GM12891 (cell line): ENCODE results near the gene ZDHHC12.

Experiments used
- DNase-seq: peaks from one replicate; pipeline ENCODE4 v3.0.0; 2011; ENCODE audit warnings: low spot score; ENCODE audit not compliant: insufficient read length
- FAIRE-seq: peaks from 2 replicates; lab custom pipeline; 2011; peaks lifted over from hg19 to GRCh38; lab: Jason Lieb, UNC
- PAX5 ChIP-seq: IDR thresholded peaks from 2 replicates; pipeline ENCODE4 v1.6.1; 2011; ENCODE audit warnings: low read length, moderate library complexity, mild to moderate bottlenecking; ENCODE audit not compliant: insufficient read depth, severe bottlenecking
- POLR2A ChIP-seq: IDR thresholded peaks from 2 replicates; pipeline ENCODE4 v1.6.1; 2011; ENCODE audit warnings: low read depth, low read length, control low read depth
- POLR2AphosphoS5 ChIP-seq: IDR thresholded peaks from 2 replicates; pipeline ENCODE4 v1.6.1; 2011; ENCODE audit warnings: low read depth, low read length, control low read depth
- POU2F2 ChIP-seq: IDR thresholded peaks from 2 replicates; pipeline ENCODE4 v1.6.1; 2011; ENCODE audit warnings: low read depth, mild to moderate bottlenecking, control low read depth, low read length, moderate library complexity
- SPI1 ChIP-seq: IDR thresholded peaks from 2 replicates; pipeline ENCODE4 v1.6.1; 2011; ENCODE audit warnings: low read depth, low read length, control low read depth
- TAF1 ChIP-seq: IDR thresholded peaks from 2 replicates; pipeline ENCODE4 v1.6.1; 2011; ENCODE audit warnings: low read depth, low read length, control low read depth

The ZDHHC12 gene

DNA sequence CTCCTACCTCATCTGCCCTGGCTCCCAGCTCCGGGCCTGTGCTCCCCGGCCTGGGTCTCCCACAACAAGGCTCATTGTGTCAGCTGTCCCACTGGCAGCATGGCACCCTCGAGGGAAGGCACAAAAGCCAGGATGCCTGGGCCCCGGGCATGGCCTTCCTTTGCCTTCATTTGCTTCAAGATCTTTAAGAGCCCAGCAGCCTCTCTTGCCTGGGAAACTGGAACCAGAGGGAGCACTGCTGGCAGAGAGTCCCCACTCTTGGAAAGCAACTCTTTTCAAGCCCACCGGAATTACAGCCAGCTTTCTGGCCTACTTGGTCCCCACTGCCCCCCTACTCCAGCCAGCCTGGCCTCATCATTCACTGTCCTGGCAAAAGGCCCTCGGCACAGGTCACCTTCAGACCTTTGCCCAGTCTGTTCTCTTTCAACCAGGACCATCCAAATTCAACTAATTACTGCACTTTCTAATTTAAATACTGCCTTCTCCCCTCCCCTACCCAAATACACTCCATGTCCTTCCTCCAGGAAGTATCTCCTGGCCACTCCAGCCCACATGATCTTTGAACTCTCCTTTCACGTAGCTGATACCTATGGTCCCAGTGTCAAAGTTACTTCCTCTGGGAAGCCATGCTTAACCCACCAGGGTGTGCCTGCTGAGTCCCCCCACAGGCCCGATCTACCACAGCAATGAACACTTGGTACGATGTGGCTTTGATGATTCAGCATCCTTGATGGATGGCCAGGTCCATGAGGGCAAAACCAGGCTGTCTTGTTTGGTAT, 38.9 kb upstream of the ZDHHC12 start:
- TF ChIP-seq POU2F2 (no peak), POLR2A (no peak), SPI1 (no peak), PAX5 (no peak), POLR2AphosphoS5 (no peak), TAF1 (no peak)
- no peak for FAIRE-seq

GRCh38 chr9:128757602-128758001, 33.7 kb upstream of the ZDHHC12 start:
- TF ChIP-seq PAX5 (no peak), TAF1 (no peak), POLR2A (no peak), POLR2AphosphoS5 (no peak), POU2F2 (no peak), SPI1 (no peak)
- FAIRE-seq (no peak), DNase-seq (no peak)

More for the DNA sequence above, 38.9 kb upstream of the ZDHHC12 start:
- DNase-seq = no peak

- FAIRE-seq (no peak), DNase-seq (no peak)
- no peak for TF ChIP-seq SPI1
- TF ChIP-seq TAF1 = no peak
- no peak for TF ChIP-seq PAX5
- TF ChIP-seq POU2F2 = no peak
- no peak for TF ChIP-seq POLR2AphosphoS5
- TF ChIP-seq POLR2A = no peak
Measured at GRCh38 chr9:128753627-128754026, 29.7 kb upstream of the ZDHHC12 start.

DNA sequence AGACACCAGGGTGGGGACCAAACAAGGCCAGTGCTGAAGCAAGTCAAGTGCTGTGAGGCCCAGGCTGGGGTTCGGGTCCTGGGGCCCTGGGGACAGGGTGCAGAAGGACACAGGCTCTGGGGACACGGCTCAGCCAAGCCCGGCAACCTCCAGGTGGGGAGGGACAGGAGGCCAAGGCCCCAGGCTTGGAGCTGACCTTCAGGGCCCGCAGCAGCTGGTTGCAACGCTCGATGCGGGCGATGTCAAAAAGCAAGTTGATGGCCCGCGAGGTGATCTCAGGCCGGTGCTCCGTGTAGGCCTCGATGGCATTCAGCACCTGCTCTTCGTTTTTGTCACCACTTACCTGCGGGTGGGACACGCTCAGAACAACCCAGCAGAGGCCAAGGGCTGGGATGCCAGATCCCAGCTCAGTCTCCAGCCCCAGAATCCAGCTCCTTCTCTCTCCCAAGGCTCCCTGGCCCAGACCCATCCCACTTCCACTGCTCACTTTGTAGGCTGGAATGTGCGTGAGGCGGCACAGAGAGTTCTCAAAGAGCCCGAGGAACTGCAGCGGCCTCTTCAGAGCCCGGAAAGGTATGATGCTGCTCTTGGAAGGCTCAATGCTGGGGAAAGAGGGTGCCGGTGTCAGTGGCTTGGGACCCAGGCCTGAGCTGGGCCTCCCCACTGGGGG, 27.1 kb upstream of the ZDHHC12 start:
- DNase-seq (no peak), FAIRE-seq (no peak)
- no peak for TF ChIP-seq SPI1
- TF ChIP-seq POLR2AphosphoS5 = no peak
- TF ChIP-seq POU2F2 = no peak
- TF ChIP-seq PAX5 = no peak
- no peak for TF ChIP-seq TAF1
- TF ChIP-seq POLR2A = no peak

DNA sequence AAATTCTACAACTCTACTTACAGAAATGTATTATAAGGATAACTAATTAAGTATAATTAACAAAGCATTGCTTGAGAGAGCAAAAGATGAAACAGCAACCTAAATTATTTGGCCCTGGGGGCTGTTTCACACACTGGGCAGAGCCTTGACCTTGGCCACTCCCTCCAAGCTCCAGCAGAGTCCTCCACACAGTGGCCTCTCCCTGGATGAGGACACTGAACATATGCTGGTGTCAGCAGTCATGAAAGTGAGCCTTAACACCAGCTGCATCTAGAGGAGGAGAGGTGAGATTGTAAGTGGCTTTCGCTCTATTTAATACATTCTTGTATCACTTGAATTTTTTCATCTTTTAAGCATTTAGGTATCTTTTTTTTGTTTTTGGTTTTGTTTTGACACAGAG, 23.3 kb upstream of the ZDHHC12 start:
- DNase-seq (no peak), FAIRE-seq (no peak)
- TF ChIP-seq POLR2AphosphoS5 = no peak

DNA sequence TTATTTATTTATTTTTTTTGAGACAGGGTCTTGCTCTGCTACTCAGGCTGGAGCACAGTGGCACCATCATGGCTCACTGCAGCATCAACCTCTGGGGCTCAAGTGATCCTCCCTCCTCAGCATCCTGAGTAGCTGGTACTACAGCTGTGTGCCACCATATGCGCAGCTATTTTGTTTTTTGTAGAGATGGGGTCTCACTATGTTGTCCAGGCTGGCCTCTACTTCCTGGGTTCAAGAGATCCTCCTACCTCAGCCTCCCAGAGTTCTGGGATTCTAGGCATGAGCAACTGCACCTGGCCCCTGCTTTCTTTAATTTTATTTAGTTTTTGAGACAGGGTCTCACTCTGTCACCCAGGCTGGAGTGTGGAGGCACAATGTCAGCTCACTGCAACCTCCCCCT, 19.5 kb upstream of the ZDHHC12 start:
- FAIRE-seq (no peak), DNase-seq (no peak)
- TF ChIP-seq POLR2A (no peak), SPI1 (no peak), POLR2AphosphoS5 (no peak), TAF1 (no peak), POU2F2 (no peak)

GRCh38 chr9:128742401-128742800, 18.5 kb upstream of the ZDHHC12 start:
- no peak for FAIRE-seq
- no peak for TF ChIP-seq TAF1
- no peak for TF ChIP-seq SPI1
- no peak for TF ChIP-seq PAX5
- TF ChIP-seq POLR2A = no peak
- no peak for TF ChIP-seq POLR2AphosphoS5
- no peak for TF ChIP-seq POU2F2
- no peak for DNase-seq

GRCh38 chr9:128735373-128735772, 11.4 kb upstream of the ZDHHC12 start:
- FAIRE-seq (no peak), DNase-seq (no peak)
- no peak for TF ChIP-seq POLR2A
- no peak for TF ChIP-seq PAX5
- TF ChIP-seq SPI1 = no peak
- TF ChIP-seq POLR2AphosphoS5 = no peak
- TF ChIP-seq TAF1 = no peak
- TF ChIP-seq POU2F2 = no peak

GRCh38 chr9:128733256-128733655, 9.3 kb upstream of the ZDHHC12 start:
- FAIRE-seq (peak; percentile 91), DNase-seq (peak; percentile 52)
- TF ChIP-seq TAF1 (0 out of 2 replicates have a peak, but pooled peaks have one; percentile 31), POLR2A (0 out of 2 replicates have a peak, but pooled peaks have one; percentile 27), POLR2AphosphoS5 (no peak), POU2F2 (no peak; the same call in 1 of the 2 replicates), PAX5 (no peak), SPI1 (no peak)
